ENCODE results near the gene CBX8. TPM values are rescaled to one million over a fixed set of nuclear protein-coding genes. Genes with fewer than 3 reads are reported as not detected.
"Not testable (repeated sequence)": the region's sequence is repeated elsewhere in the genome, so short reads cannot be mapped to it uniquely, and the experiment has no call there.

CBX8 gene
- total RNA-seq, 2 donors from 2014 or later = 6.0 to 7.2 TPM

GRCh38 chr17:79757140-79757745 is 39.6 kb downstream of the CBX8 start:
- H3K36me3 Mint-ChIP-seq (ENCODE audit: insufficient read depth in 2 of 2) = no peaks in the 10 kb centered on the region
- no peak overlapping the region for H3K27ac Mint-ChIP-seq
- no peaks in the 10 kb centered on the region for H3K9me3 Mint-ChIP-seq
- DNase-seq (no peak), ATAC-seq (replicated peaks in 1 of 2) (no peak)
- H3K4me3 Mint-ChIP-seq = no peak overlapping the region
- H3K27me3 Mint-ChIP-seq (ENCODE audit: low read depth) = peaks cover 6% of the 10 kb centered on the region
- H3K4me1 Mint-ChIP-seq (ENCODE audit: low read depth) = peaks cover 2% of the 10 kb centered on the region

- no peak for ATAC-seq (replicated peaks in 1 of 2)
- no peaks in the 10 kb centered on the region for H3K9me3 Mint-ChIP-seq
- H3K27me3 Mint-ChIP-seq (ENCODE audit: low read depth) = peaks cover 21% of the 10 kb centered on the region
These were observed 41.3 kb downstream of the CBX8 start for GRCh38 chr17:79755591-79755990.

GRCh38 chr17:79754903-79755302 is 42.0 kb downstream of the CBX8 start:
- not testable (repeated sequence) for H3K9me3 Mint-ChIP-seq; DNase-seq; ATAC-seq (replicated peaks in 1 of 2); H3K36me3 Mint-ChIP-seq (ENCODE audit: insufficient read depth in 2 of 2); H3K27ac Mint-ChIP-seq; H3K4me3 Mint-ChIP-seq
- Mint-ChIP-seq H3K4me1 (ENCODE audit: low read depth) (peaks cover 13% of the 10 kb centered on the region), H3K27me3 (ENCODE audit: low read depth) (peaks cover 24% of the 10 kb centered on the region)

More at GRCh38 chr17:79755591-79755990, 41.3 kb downstream of the CBX8 start:
- Mint-ChIP-seq H3K4me3 (no peak overlapping the region), H3K27ac (no peak overlapping the region), H3K4me1 (ENCODE audit: low read depth) (peaks cover 13% of the 10 kb centered on the region), H3K36me3 (ENCODE audit: insufficient read depth in 2 of 2) (no peaks in the 10 kb centered on the region)
- no peak for DNase-seq

- Mint-ChIP-seq H3K9me3 (no peaks in the 10 kb centered on the region), H3K36me3 (ENCODE audit: insufficient read depth in 2 of 2) (no peaks in the 10 kb centered on the region), H3K4me1 (ENCODE audit: low read depth) (peaks cover 13% of the 10 kb centered on the region), H3K27ac (no peak overlapping the region), H3K4me3 (no peak overlapping the region), H3K27me3 (ENCODE audit: low read depth) (peaks cover 29% of the 10 kb centered on the region)
- no peak for DNase-seq
- no peak for ATAC-seq (replicated peaks in 1 of 2)
These were observed 42.5 kb downstream of the CBX8 start for GRCh38 chr17:79754370-79754769.

- no peaks in the 10 kb centered on the region for H3K9me3 Mint-ChIP-seq
- H3K4me3 Mint-ChIP-seq = peak overlapping the region in 1 of 2 donors; percentile 40
- H3K4me1 Mint-ChIP-seq (ENCODE audit: low read depth) = peaks cover 13% of the 10 kb centered on the region
- peaks cover 34% of the 10 kb centered on the region for H3K27me3 Mint-ChIP-seq (ENCODE audit: low read depth)
- H3K27ac Mint-ChIP-seq = no peak overlapping the region
- H3K36me3 Mint-ChIP-seq (ENCODE audit: insufficient read depth in 2 of 2) = no peaks in the 10 kb centered on the region
- DNase-seq (peak; percentile 40 to 52), ATAC-seq (replicated peaks in 1 of 2) (peak; percentile 79 to 83)
These were observed 44.7 kb downstream of the CBX8 start for GRCh38 chr17:79752175-79752574.

GRCh38 chr17:79750650-79751545 is 46.0 kb downstream of the CBX8 start:
- no peak overlapping the region for H3K4me3 Mint-ChIP-seq
- no peak for DNase-seq
- peaks cover 38% of the 10 kb centered on the region for H3K27me3 Mint-ChIP-seq (ENCODE audit: low read depth)
- no peaks in the 10 kb centered on the region for H3K9me3 Mint-ChIP-seq
- H3K4me1 Mint-ChIP-seq (ENCODE audit: low read depth) = peaks cover 19% of the 10 kb centered on the region
- no peak overlapping the region for H3K27ac Mint-ChIP-seq
- no peak for ATAC-seq (replicated peaks in 1 of 2)
- no peaks in the 10 kb centered on the region for H3K36me3 Mint-ChIP-seq (ENCODE audit: insufficient read depth in 2 of 2)

GRCh38 chr17:79749958-79750357 is 46.9 kb downstream of the CBX8 start:
- no peak for ATAC-seq (replicated peaks in 1 of 2)
- H3K27ac Mint-ChIP-seq = no peak overlapping the region
- H3K9me3 Mint-ChIP-seq = no peaks in the 10 kb centered on the region
- no peak overlapping the region for H3K4me3 Mint-ChIP-seq
- no peaks in the 10 kb centered on the region for H3K36me3 Mint-ChIP-seq (ENCODE audit: insufficient read depth in 2 of 2)
- DNase-seq = no peak
- H3K27me3 Mint-ChIP-seq (ENCODE audit: low read depth) = peaks cover 44% of the 10 kb centered on the region
- peaks cover 28% of the 10 kb centered on the region for H3K4me1 Mint-ChIP-seq (ENCODE audit: low read depth)

- H3K4me1 Mint-ChIP-seq (ENCODE audit: low read depth) = peaks cover 28% of the 10 kb centered on the region
- no peak overlapping the region for H3K27ac Mint-ChIP-seq
- ATAC-seq (replicated peaks in 1 of 2) (no peak), DNase-seq (no peak)
- H3K4me3 Mint-ChIP-seq = no peak overlapping the region
- peaks cover 44% of the 10 kb centered on the region for H3K27me3 Mint-ChIP-seq (ENCODE audit: low read depth)
- no peaks in the 10 kb centered on the region for H3K36me3 Mint-ChIP-seq (ENCODE audit: insufficient read depth in 2 of 2)
- H3K9me3 Mint-ChIP-seq = no peaks in the 10 kb centered on the region
These were observed 47.6 kb downstream of the CBX8 start for GRCh38 chr17:79749156-79749815.

GRCh38 chr17:79748295-79749099 is 48.4 kb downstream of the CBX8 start:
- Mint-ChIP-seq H3K4me1 (ENCODE audit: low read depth) (peaks cover 28% of the 10 kb centered on the region), H3K27me3 (ENCODE audit: low read depth) (peaks cover 44% of the 10 kb centered on the region), H3K36me3 (ENCODE audit: insufficient read depth in 2 of 2) (no peaks in the 10 kb centered on the region), H3K9me3 (no peaks in the 10 kb centered on the region), H3K4me3 (no peak overlapping the region), H3K27ac (no peak overlapping the region)
- no peak for ATAC-seq (replicated peaks in 1 of 2)
- DNase-seq = no peak

GRCh38 chr17:79747508-79748294 is 49.2 kb downstream of the CBX8 start:
- peak overlapping the region; percentile 62 to 67 for H3K4me3 Mint-ChIP-seq
- peak in 1 of 2 donors; percentile 9 for DNase-seq

GRCh38 chr17:79746889-79747507 is 49.9 kb downstream of the CBX8 start:
- DNase-seq = no peak
- no peak for ATAC-seq (replicated peaks in 1 of 2)
- no peak overlapping the region for H3K27ac Mint-ChIP-seq
- no peaks in the 10 kb centered on the region for H3K9me3 Mint-ChIP-seq
- peaks cover 23% of the 10 kb centered on the region for H3K4me1 Mint-ChIP-seq (ENCODE audit: low read depth)
- peak overlapping the region; percentile 27 to 47 for H3K4me3 Mint-ChIP-seq
- peaks cover 43% of the 10 kb centered on the region for H3K27me3 Mint-ChIP-seq (ENCODE audit: low read depth)
- H3K36me3 Mint-ChIP-seq (ENCODE audit: insufficient read depth in 2 of 2) = no peaks in the 10 kb centered on the region

More at GRCh38 chr17:79747508-79748294, 49.2 kb downstream of the CBX8 start:
- Mint-ChIP-seq H3K27ac (no peak overlapping the region), H3K4me1 (ENCODE audit: low read depth) (peaks cover 28% of the 10 kb centered on the region), H3K36me3 (ENCODE audit: insufficient read depth in 2 of 2) (no peaks in the 10 kb centered on the region), H3K27me3 (ENCODE audit: low read depth) (peaks cover 44% of the 10 kb centered on the region), H3K9me3 (no peaks in the 10 kb centered on the region)
- no peak for ATAC-seq (replicated peaks in 1 of 2)

Measured in activated T-cell treated with anti-CD3 and anti-CD28 coated beads, Interleukin-2, amount 50 U/mL, for 72 hours (primary cell).